Measurements from ENCODE around the gene ADRA2B.
"Not testable (repeated sequence)": the region's sequence is repeated elsewhere in the genome, so short reads cannot be mapped to it uniquely, and the experiment has no call there.

Gene ADRA2B

GRCh38 chr2:96065381-96065930, 50.9 kb downstream of the ADRA2B start:
- no peak for DNase-seq

- DNase-seq, result not testable (repeated sequence)
These were observed 51.6 kb downstream of the ADRA2B start for GRCh38 chr2:96064760-96065159.

- DNase-seq, result not testable (repeated sequence)
These were observed 52.2 kb downstream of the ADRA2B start for GRCh38 chr2:96064047-96064675.

- DNase-seq, result not testable (repeated sequence)
These were observed 53.1 kb downstream of the ADRA2B start for GRCh38 chr2:96063116-96063899.
